SU-DHL-6 (cell line): ENCODE results near the gene TMC4.

Source experiments
- CTCF ChIP-seq: fragments of 200-600 bp; sonication (generic); IDR thresholded peaks from one replicate; pipeline ENCODE4 v1.5.1; 2017; ENCODE audit warnings: antibody characterized with exemption, mild to moderate bottlenecking, low read length, moderate library complexity; ENCODE audit not compliant: insufficient read depth, poor library complexity, severe bottlenecking
- EZH2phosphoT487 ChIP-seq: fragments of 200-600 bp; sonication (generic), shearing (Covaris generic); conservative IDR thresholded peaks from 2 replicates; pipeline ENCODE4 v1.6.1; 2018; ENCODE audit warnings: mild to moderate bottlenecking, antibody characterized with exemption, low read length, moderate library complexity, mixed read lengths

- TF ChIP-seq CTCF (no peak), EZH2phosphoT487 (no peak)
These were observed 36.3 kb upstream of the TMC4 start for GRCh38 chr19:54209058-54209810.
